Effector memory CD8-positive, alpha-beta T cell (primary cell): ENCODE results near the gene UAP1.

Experiments
- ATAC-seq: fragments of 150-1000 bp; cut with Tn5 transposase; replicated peaks from 2 replicates; pipeline ENCODE4 v1.10.0; 2021; ENCODE audit warnings: mild to moderate bottlenecking, moderate library complexity
- DNase-seq, 3 experiments: peaks; one replicate each; pipeline ENCODE4 v3.0.0; 2021
- H3K27ac Mint-ChIP-seq, 2 donors: one replicate each; pipeline ENCODE4 v1.8.0; 2022; ENCODE audit warnings: mild to moderate bottlenecking in 2 of 2, mixed read lengths in 2 of 2, moderate library complexity in 2 of 2
- H3K27me3 Mint-ChIP-seq, 2 donors: one replicate each; pipeline ENCODE4 v1.8.0; 2022; ENCODE audit warnings: mixed read lengths in 2 of 2
- H3K36me3 Mint-ChIP-seq: one replicate; pipeline ENCODE4 v1.8.0; 2022; ENCODE audit warnings: mild to moderate bottlenecking, moderate library complexity, mixed read lengths; ENCODE audit not compliant: insufficient read depth
- H3K4me1 Mint-ChIP-seq, 2 donors: one replicate each; pipeline ENCODE4 v1.8.0; 2022; ENCODE audit warnings: low read depth in 2 of 2, mixed read lengths in 2 of 2
- H3K4me3 Mint-ChIP-seq, 2 donors: one replicate each; pipeline ENCODE4 v1.8.0; 2022; ENCODE audit warnings: mild to moderate bottlenecking in 2 of 2, mixed read lengths in 2 of 2, moderate library complexity in 2 of 2
- H3K9me3 Mint-ChIP-seq, 2 donors: one replicate each; pipeline ENCODE4 v1.8.0; 2022; ENCODE audit warnings: mixed read lengths in 2 of 2

The UAP1 gene

DNA sequence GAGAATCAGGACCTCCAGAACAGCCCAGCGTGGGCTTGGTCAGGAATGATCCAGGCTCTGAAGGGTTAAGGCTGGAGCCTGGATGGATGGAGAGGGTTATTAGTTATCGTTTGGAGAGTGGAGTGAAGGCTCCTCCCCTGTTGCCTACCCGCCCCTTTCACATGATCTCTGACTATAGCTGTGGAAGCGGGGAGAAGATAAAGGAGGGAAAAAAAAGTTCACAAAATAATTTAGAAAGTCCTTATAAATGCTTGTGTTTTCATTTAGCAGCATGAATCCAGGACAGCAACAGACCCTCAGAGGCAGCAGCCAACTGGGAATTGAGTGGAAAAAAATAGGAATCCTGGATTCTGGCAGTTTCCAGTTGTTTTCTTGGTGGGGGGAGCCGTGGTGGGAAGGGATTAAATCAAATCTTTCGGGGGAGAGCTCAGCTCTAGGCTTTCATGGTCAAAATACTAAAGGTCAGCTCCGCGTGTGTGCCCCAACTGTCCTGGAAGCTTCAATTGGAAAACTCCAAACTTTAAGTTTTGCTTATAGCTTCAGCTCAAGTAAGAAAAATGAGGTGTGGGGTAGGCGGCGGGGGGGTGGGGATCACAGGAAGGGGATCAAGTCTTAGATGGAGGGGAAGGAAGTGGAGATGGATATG, 70.1 kb downstream of the UAP1 start:
- H3K9me3 Mint-ChIP-seq = no peaks in the 10 kb centered on the region
- peaks cover 0 to 4% of the 10 kb centered on the region in 2 donors for H3K4me1 Mint-ChIP-seq
- H3K4me3 Mint-ChIP-seq = no peak overlapping the region
- H3K27ac Mint-ChIP-seq = no peak overlapping the region
- H3K36me3 Mint-ChIP-seq = peaks cover 2% of the 10 kb centered on the region
- H3K27me3 Mint-ChIP-seq = peaks cover 14 to 15% of the 10 kb centered on the region in 2 donors
- ATAC-seq (no peak), DNase-seq (no peak)

DNA sequence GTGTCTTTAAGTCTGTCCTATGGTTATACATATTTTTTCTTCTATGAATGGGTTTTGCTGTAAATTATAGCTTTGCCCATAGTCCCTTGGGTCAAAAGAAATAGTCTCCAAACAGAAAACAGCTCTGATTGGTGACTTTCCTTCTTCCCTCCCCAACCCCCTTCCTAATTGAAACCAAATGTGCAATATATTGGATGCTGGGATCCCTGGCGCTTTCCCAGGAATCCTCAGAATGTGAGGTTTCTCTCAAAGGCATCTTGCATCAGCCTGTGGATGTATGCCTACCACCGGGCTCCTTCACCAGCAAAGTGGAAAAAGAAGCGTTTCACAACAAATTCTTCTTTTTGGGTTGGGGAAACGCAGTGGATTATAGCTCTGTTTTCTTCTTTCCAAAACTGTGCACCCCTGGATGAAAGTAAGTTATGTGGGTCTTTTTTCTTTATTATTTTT, 70.7 kb downstream of the UAP1 start, which contains the start of gene DDR2:
DDR2 (plus strand) TSS at position 248 of the 450 bp plus-strand sequence. CDS start 86,600 bp downstream, outside the sequence.
- H3K4me1 Mint-ChIP-seq = peaks cover 0 to 4% of the 10 kb centered on the region in 2 donors
- no peak within 1 kb of the TSS for H3K4me3 Mint-ChIP-seq
- H3K27me3 Mint-ChIP-seq = peaks cover 10% of the 10 kb centered on the region in 2 donors
- H3K27ac Mint-ChIP-seq = no peak within 1 kb of the TSS
- DNase-seq (no peak), ATAC-seq (no peak)
- H3K9me3 Mint-ChIP-seq = no peaks in the 10 kb centered on the region
- H3K36me3 Mint-ChIP-seq = peaks cover 2% of the 10 kb centered on the region

DNA sequence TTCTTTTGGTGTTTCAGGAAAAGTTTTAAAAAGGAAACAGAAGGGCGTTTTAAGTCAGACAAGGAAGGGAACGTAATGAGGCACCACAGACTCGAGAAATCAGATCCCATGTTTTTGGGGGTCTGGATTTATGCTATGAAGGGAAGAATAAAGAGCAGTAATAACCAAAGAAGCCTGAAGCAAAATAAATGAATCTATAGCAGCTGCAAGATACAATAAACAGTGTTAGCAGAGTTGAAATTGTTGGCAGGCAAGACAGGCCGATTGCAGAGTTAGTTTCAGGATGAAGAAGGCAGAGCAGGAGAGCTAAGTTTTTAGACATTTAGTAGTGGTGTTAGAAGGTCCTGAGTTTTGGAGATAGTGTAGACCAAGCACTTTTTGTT, 71.2 kb downstream of the UAP1 start:
- H3K4me1 Mint-ChIP-seq = peaks cover 0 to 4% of the 10 kb centered on the region in 2 donors
- no peak overlapping the region for H3K4me3 Mint-ChIP-seq
- peaks cover 6 to 8% of the 10 kb centered on the region in 2 donors for H3K27me3 Mint-ChIP-seq
- no peak overlapping the region for H3K27ac Mint-ChIP-seq
- no peaks in the 10 kb centered on the region for H3K9me3 Mint-ChIP-seq
- ATAC-seq (no peak), DNase-seq (no peak)
- peaks cover 2% of the 10 kb centered on the region for H3K36me3 Mint-ChIP-seq

DNA sequence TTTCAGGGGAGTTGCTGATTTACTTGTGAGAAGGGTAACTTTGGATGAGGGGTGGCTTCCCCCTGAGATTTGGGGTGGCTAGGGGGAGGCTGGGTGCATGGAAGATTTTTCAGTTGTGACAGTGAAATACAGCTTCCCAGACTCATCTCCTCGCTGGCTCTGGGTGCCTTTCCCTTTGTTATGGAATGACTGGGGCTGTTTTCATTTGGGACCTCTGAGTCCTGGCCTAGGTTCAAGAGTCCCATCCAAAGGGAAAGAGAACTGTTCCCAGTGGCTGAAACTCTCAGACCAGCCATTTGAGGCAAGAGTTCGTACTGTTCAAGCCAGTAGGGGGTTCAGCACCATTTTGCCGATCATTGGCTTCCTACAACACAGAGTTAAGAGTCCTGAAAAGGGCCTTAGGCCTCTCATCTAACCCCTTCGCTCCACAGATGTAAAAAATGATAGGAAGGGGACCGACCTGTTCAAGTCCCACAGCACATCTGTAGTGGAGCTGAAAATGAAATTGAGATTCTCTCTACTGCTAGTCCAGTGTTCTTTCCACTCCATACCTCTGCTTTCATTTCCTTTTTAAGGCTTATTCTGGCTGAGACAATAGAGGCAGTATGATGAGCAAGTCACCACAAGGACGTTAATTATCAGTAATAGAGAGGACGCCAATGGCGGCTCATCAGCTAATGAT, 71.7 kb downstream of the UAP1 start:
- peaks cover 0 to 4% of the 10 kb centered on the region in 2 donors for H3K4me1 Mint-ChIP-seq
- ATAC-seq (no peak), DNase-seq (no peak)
- peaks cover 2% of the 10 kb centered on the region for H3K36me3 Mint-ChIP-seq
- H3K27ac Mint-ChIP-seq = no peak overlapping the region
- H3K9me3 Mint-ChIP-seq = no peaks in the 10 kb centered on the region
- peaks cover 6 to 8% of the 10 kb centered on the region in 2 donors for H3K27me3 Mint-ChIP-seq
- H3K4me3 Mint-ChIP-seq = no peak overlapping the region

DNA sequence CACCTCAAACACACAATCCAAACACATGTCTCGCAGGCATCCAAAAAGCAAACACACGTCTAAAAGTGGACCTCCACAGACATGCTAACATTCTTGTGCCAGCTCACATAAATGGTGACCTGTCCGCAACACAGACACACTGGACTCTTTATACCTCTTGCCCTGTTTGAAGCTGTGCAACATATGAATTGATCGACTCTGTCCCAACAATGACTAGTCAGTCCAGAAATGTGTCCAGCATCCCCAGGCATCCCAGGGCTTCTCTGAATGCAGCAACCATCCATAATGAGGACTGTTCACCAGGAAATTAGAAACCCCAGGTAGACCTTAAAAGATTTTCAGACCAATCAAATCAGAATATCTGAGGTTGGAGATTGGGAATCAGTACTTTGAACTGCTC, 73.9 kb downstream of the UAP1 start:
- no peak overlapping the region for H3K27ac Mint-ChIP-seq

DNA sequence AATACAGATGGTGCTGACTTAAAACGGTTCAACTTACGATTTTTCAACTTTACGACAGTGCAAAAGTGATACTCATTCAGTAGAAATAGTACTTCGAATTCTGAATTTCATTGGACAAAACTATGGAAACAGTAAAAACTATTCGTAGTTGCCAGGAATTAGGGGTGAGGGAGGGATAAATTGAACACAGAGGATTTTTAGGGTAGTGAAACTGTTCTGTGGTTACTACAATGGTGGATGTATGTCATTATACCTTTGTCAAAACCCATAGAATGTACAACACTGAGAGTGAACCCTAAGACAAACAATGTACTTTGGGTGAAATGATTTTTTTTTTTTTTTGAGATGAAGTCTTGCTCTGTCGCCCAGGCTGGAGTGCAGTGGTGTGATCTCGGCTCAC, 78.2 kb downstream of the UAP1 start:
- Mint-ChIP-seq H3K27ac (no peak overlapping the region), H3K27me3 (peaks cover 0 to 8% of the 10 kb centered on the region in 2 donors), H3K4me3 (no peak overlapping the region), H3K36me3 (no peaks in the 10 kb centered on the region), H3K4me1 (no peaks in the 10 kb centered on the region), H3K9me3 (no peaks in the 10 kb centered on the region)
- no peak for ATAC-seq
- DNase-seq = no peak

More for the DNA sequence above, 73.9 kb downstream of the UAP1 start:
- DNase-seq (no peak), ATAC-seq (no peak)
- Mint-ChIP-seq H3K9me3 (no peaks in the 10 kb centered on the region), H3K27me3 (peaks cover 6 to 8% of the 10 kb centered on the region in 2 donors), H3K4me1 (peaks cover 0 to 4% of the 10 kb centered on the region in 2 donors), H3K4me3 (no peak overlapping the region), H3K36me3 (peaks cover 2% of the 10 kb centered on the region)

DNA sequence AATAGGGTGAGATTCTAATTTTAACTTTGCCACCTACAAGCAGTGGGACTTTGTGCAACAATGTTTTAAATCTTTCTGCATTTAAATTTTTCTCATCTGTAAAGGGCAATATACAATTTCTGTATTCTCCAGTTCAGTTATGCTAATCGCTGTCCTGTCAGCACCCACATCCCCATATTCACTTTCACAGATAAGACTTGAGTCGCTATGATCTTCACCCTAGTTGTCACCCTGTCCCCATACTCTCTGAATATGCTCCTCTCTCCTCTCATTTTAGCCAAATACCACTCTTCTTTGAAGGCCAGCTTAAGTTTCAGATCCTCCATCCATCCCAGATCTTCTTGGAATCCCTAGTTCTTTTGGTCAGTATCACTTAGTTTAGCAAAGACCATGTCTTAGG, 79.6 kb downstream of the UAP1 start:
- Mint-ChIP-seq H3K4me3 (no peak overlapping the region), H3K9me3 (no peaks in the 10 kb centered on the region), H3K27me3 (peaks cover 0 to 8% of the 10 kb centered on the region in 2 donors), H3K27ac (no peak overlapping the region), H3K36me3 (no peaks in the 10 kb centered on the region), H3K4me1 (no peaks in the 10 kb centered on the region)
- no peak for ATAC-seq
- no peak for DNase-seq

DNA sequence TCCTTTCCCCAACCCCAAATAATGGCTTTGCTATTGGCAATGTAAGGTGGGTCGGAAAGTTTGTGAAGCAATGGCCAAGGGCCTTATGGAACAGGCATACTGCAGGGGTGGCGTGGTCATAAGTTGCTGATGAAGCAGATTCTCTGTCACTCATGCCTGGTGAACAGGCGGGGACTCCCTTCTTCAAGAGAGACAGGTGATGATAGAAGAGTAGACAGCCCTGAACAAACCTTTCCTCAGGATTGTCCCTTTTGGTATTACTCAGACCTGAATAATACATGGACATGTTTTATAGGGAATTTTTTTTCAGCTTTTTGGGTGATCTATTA, 83.4 kb downstream of the UAP1 start:
- Mint-ChIP-seq H3K36me3 (no peaks in the 10 kb centered on the region), H3K27ac (no peak overlapping the region), H3K27me3 (peaks cover 18 to 19% of the 10 kb centered on the region in 2 donors), H3K4me1 (no peaks in the 10 kb centered on the region), H3K9me3 (no peaks in the 10 kb centered on the region), H3K4me3 (no peak overlapping the region)
- ATAC-seq (no peak), DNase-seq (no peak)

DNA sequence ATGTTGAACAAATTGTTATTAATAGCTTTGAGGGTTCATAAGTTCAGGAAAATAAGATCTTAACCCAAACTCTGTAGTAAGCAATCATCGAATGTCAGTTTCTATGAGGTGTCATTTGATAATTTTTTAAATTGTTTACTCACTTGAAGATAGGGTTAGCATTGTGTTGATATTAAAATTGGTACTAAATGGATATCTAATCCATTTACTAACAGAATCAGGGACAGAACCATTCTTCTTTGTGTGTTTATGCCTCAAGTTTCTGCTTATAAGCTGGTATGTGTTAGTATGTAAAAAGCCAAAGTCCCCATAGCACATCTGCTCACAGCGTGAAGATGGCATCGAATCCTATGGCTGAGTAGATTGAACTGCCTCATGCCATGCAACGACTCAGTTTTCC, 84.1 kb downstream of the UAP1 start:
- Mint-ChIP-seq H3K27me3 (peaks cover 19 to 20% of the 10 kb centered on the region in 2 donors), H3K4me1 (no peaks in the 10 kb centered on the region), H3K27ac (no peak overlapping the region), H3K9me3 (no peaks in the 10 kb centered on the region), H3K4me3 (no peak overlapping the region), H3K36me3 (no peaks in the 10 kb centered on the region)
- no peak for DNase-seq
- no peak for ATAC-seq

DNA sequence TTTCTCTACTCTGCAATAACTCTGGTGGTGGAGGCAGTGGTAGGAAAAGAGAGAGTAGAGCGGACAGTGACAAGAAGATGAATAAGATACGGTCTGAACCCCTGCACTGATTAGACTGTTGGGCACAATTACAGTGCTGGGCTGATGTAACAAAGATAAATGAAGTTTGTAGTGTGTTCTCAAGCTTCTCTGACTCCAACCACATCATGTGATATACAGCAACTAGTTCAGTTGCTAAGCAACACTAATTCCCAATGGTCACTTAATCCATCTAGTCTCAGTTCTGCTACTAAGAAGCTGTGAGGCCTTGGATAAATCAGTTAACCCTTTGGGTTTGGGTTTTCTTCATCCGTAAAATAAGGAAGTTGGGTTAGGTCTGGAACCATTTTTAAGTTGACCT, 88.1 kb downstream of the UAP1 start:
- Mint-ChIP-seq H3K27me3 (peaks cover 19 to 21% of the 10 kb centered on the region in 2 donors), H3K36me3 (no peaks in the 10 kb centered on the region), H3K27ac (no peak overlapping the region), H3K4me1 (no peaks in the 10 kb centered on the region), H3K9me3 (no peaks in the 10 kb centered on the region), H3K4me3 (no peak overlapping the region)
- DNase-seq = no peak
- ATAC-seq = no peak
